GM18517 (cell line): ENCODE results near the gene USP48.
A peak's percentile ranks its signal among the peaks of the same experiment; 100 is the strongest.
"Not testable (repeated sequence)": the region's sequence is repeated elsewhere in the genome, so short reads cannot be mapped to it uniquely, and the experiment has no call there.

Source experiments
- ATAC-seq: cut with Tn5 transposase; IDR thresholded peaks from one replicate; pipeline ENCODE4 v1.9.1; 2021; ENCODE audit warnings: mild to moderate bottlenecking, moderate library complexity; ENCODE audit not compliant: unreplicated experiment

The USP48 gene

DNA sequence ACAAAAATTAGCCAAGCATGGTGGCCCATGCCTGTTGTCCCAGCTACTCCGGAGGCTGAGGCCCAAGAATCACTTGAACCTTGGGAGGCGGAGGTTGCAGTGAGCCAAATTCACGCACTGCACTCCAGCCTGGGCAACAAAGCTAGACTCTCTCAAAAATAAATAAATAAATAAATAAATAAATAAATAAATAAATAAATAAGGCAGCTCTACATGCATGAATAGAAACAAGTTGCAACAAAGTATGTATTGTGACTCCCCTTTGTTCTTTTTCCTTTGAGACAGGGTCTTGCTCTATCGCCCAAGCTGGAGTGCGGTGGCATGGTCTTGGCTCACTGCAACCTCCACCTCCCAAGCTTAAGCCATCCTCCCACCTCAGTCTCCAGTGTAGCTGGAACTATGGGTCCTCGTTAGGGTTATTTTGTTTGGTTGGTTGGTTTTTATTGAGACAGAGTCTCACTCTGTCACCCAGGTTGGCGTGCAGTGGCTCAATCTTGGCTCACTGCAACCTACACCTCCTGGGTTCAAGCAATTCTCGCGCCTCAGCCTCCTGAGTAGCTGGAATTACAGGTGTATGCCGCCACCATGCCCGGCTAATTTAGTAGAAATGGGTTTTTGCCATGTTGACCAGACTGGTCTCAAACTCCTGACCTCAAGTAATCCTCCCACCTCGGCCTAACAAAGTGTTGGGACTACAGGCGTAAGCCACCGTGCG, 8.0 kb downstream of the USP48 start:
- no peak for ATAC-seq

DNA sequence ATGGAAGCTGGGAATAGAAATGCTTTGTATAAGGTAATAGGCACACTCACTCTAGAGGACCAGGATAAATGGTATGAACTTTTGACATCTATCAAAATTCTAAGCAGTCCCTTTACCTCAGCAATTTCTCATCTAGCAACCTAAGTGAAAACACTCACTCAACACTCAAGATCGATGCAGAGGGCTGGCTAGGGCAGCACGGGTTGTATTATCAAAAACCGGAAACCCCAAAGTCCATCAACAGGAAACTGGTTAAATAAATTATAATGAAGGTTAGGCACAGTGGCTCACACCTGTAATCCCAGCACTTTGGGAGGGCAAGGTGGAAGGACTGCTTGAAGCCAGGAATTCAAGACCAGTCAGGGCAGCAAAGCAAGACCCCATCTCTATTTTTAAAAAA, 9.4 kb downstream of the USP48 start:
- no peak for ATAC-seq

GRCh38 chr1:21771672-21772071, 11.3 kb downstream of the USP48 start:
- not testable (repeated sequence) for ATAC-seq

- ATAC-seq = not testable (repeated sequence)
These were observed 12.3 kb downstream of the USP48 start for GRCh38 chr1:21770602-21771001.

DNA sequence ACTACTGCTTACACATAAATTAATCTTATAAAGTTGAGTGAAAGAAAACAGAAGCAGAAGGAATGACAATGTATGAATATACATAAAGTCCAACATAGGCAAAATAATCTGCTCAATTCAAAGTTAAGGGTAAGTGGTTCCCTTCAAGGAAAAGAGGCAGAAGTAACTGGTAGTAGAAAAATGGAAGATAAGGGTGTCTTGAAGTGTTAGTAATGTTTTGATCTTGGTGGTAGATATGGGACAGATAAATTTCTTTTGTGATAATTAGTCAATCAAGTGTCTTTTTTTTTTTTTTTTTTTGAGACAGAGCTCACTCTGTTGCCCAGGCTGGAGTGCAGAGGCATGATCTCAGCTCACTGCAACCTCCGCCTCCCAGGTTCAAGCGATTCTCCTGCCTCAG, 12.7 kb downstream of the USP48 start:
- ATAC-seq = no peak

DNA sequence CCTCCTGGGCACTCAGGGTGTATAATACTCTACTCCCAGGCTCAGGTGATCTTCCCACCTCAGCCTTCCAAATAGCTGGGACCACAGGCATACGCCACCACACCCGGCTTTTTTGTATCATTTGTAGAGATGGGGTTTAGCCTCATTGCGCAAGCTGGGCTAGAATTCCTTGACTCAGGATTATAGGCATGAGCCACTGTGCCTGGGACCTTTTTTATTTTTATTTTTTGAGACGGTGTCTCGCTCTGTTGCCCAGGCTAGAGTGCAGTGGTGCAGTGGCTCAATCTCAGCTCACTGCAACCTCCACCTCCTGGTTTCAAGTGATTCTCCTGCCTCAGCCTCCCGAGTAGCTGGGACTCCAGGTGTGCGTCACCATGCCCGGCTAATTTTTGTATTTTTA, 15.8 kb downstream of the USP48 start:
- ATAC-seq = not testable (repeated sequence)

- ATAC-seq = no peak
These were observed 16.7 kb downstream of the USP48 start for GRCh38 chr1:21766210-21766609.

- ATAC-seq = no peak
These were observed 18.1 kb downstream of the USP48 start for GRCh38 chr1:21764615-21765423.

- no peak for ATAC-seq
These were observed 19.1 kb downstream of the USP48 start for GRCh38 chr1:21763694-21764419.

- ATAC-seq = no peak
These were observed 19.7 kb downstream of the USP48 start for GRCh38 chr1:21763236-21763635.

DNA sequence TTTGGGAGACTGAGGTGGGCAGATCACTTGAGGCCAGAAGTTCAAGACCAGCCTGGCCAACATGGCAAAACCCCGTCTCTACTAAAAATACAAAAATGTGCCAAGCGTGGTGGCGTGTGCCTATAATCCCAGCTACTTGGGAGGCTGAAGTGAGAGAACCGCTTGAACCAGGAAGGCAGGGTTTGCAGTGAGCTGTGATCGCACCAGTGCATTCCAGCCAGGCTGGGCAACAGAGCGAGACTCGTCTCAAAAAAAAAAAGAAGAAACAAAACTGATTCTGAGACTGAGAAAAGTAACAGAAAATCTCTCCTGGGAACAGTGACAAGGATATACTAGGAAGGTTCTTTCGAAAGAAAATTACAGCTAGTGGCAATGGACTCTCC, 20.9 kb downstream of the USP48 start:
- peak; percentile 43 for ATAC-seq

DNA sequence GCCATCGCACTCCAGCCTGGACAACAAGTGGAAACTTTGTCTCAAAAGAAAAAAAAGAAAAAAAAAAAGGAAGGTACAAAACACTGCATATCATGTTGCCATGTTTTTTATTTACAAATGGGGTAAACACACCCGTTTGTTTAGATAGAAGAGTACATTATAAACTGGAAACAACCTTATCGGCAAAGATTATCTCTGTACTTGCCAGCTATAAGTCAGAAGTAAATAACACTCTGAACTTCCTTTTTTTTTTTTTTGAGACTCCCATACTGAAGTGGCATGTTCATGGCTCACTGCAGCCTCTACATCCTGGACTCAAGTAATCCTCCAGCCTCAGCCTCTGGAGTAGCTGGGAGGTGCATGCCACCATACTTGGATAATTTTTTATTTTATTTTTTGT, 21.9 kb downstream of the USP48 start:
- no peak for ATAC-seq

- no peak for ATAC-seq
These were observed 23.1 kb downstream of the USP48 start for GRCh38 chr1:21759818-21760217.

DNA sequence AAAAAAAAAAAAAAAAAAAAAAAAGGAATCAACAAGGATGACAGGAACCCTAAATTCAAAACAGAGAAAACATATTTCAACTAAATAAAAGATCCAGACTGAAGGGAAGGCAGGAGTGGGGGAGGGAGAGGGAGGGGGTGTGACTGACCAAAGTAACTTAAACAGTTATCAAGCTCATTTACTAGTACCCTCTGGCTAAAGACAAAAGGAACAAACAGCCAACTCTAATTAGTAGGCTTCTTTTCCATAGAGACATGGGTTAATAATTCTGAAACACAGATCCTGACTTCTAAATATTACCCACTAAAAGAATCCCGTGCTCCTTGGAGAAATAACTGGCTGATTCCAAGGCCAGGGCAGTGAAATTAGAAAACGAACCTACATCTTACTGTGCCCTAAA, 23.8 kb downstream of the USP48 start:
- no peak for ATAC-seq

GRCh38 chr1:21758614-21759013, 24.3 kb downstream of the USP48 start:
- ATAC-seq = no peak

DNA sequence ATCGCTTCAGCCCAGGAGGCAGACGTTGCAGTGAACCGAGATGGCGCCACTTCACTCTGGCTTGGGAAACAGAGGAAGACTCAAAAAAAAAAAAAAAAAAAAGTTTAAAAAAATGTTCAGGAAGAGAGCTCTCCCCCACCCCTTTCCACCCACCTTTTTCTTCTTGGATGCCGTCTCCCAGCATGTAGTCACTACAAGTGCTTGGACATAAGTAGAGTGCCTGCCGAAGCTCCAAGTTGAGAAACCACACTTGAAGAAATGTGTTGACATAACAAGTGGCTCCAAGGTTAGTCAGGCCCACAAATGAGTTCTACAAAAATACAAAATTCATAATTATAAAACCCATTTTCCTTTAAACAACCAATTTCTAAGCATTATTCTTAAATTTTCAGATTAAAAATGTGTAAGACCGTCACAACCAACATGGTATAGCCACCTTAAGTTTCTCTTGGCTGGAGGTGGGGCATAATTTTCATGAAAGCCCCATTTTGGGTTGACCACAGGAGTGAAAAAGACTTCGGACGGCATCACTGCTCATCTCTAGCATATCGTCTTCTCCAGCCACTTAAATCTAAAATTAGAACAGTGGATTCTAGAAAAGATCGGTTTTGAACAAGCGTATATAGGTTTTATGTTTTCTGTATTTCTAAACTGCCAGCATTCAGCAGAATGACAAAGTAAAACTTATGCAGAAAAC, 26.4 kb downstream of the USP48 start:
- ATAC-seq = no peak

DNA sequence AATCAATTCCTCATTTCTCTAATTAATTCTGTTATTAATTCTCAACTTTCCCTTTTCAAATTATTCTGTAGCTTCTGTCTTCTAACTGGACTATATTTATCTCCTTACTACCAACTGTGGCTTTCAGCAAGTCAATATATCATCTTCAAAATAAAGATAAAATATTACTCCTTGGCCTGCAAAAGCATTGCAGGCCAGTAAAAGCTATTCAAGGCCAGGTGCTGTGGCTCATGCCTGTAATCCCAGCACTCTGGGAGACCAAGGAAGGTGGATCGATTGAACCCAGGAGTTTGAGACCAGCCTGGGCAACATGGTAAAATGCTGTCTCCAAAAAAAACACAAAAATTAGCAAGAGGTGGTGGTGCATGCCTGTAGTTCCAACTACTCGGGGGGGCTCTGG, 27.9 kb downstream of the USP48 start:
- ATAC-seq = no peak

DNA sequence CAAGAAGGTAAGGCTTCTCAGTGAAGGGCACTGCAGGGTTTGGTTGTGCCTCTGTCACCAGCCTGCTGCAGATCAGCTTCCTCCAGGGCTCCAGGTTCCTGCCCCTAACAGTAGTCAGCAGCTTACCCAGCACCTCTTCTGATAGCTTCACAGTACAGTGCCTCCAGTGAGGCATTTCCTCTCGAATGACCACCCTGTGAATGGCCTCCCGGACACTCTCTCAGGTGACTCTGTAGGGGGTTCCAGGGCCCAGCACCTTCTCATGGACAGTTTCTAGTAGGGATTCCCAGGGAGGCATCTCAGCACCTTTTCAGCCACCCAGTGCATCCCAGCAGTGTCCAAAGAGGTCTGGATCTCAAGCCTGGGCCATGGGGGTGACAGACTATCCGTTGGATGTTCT, 28.4 kb downstream of the USP48 start:
- no peak for ATAC-seq

GRCh38 chr1:21752186-21752585, 30.8 kb downstream of the USP48 start:
- ATAC-seq = no peak

DNA sequence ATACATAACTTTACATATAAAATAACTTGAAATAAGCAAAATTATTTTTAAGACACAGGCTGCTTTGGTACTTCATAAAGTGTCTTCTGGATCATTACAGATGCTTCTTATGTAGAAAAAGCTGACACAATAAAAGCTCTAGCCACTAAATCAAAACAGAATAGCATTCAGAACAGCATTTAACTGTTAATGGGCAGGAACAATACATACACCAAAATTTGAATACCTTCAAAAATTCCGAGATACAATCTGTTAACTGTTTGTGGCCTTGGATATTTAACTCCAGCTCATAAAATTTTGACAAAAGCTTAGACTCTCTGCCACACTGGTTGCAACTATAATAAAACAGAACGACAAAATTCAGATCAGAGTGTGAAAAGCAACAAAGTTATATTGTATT, 31.7 kb downstream of the USP48 start:
- no peak for ATAC-seq

- ATAC-seq = no peak
These were observed 32.1 kb downstream of the USP48 start for GRCh38 chr1:21750841-21751240.
